ENCODE measurements around the gene THUMPD3. TPM values are rescaled to one million over a fixed set of nuclear protein-coding genes. Genes with fewer than 3 reads are reported as not detected.
A peak's percentile ranks its signal among the peaks of the same experiment; 100 is the strongest.

Gene THUMPD3
- total RNA-seq, 1 donor from 2014 or later: 33.2 TPM

GRCh38 chr3:9399746-9400145 lies 36.9 kb downstream of the THUMPD3 start:
- H3K4me3 ChIP-seq (ENCODE audit: low read depth, low read length): peak overlapping the region; percentile 100
- TF ChIP-seq CTCF (IDR thresholded peaks at IDR 0.05; ENCODE audit: insufficient read depth, low read length, poor library complexity, severe bottlenecking): peak; percentile 14
- no peaks in the 10 kb centered on the region for H3K27me3 ChIP-seq (ENCODE audit: control insufficient read depth, insufficient read depth, low read length)
- H3K36me3 ChIP-seq (ENCODE audit: control insufficient read depth, insufficient read depth, low read length): no peaks in the 10 kb centered on the region
- peak; percentile 67 for DNase-seq (ENCODE audit: low read depth)

DNA sequence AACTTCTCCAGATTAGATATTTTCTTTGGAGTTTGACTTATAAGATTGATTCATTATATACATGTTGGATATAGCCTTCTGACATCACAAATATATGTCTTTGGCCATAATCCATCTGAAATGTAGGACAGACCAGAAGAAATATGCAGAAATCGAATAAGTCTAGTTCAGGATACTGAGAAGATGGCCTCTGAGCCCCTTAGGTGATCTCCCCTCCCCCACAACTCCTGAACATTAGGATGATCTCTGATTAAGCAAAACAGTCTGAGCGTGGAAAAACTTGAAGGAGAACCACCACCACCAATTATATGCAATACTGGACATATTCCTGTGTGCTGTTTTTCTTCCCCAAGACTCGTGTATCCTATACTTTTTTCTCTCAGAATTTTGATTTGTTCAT lies 37.8 kb downstream of the THUMPD3 start:
- no peak overlapping the region for H3K4me3 ChIP-seq (ENCODE audit: low read depth, low read length)
- H3K27me3 ChIP-seq (ENCODE audit: control insufficient read depth, insufficient read depth, low read length): no peaks in the 10 kb centered on the region
- no peak for TF ChIP-seq CTCF (IDR thresholded peaks at IDR 0.05; ENCODE audit: insufficient read depth, low read length, poor library complexity, severe bottlenecking)
- H3K36me3 ChIP-seq (ENCODE audit: control insufficient read depth, insufficient read depth, low read length): no peaks in the 10 kb centered on the region
- no peak for DNase-seq (ENCODE audit: low read depth)

DNA sequence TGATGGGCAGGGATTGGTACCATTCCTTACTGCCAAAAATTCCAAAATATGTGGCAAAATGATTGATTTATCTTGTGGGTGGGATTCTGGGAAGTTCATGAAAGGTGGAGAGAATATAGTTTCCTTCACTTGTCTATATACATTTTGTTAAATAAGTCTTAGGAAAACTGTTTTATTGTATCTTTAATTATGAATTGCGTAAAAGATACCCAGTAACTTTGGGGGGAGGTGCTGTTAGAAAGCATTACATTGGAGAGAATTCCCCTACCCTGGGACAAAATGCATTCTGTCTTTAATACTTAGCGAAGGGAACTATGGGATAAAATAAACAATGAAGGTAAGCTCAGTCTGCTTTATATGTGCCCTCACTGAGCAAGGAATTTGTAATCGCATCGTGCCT lies 39.1 kb downstream of the THUMPD3 start:
- DNase-seq (ENCODE audit: low read depth): no peak
- TF ChIP-seq CTCF (IDR thresholded peaks at IDR 0.05; ENCODE audit: insufficient read depth, low read length, poor library complexity, severe bottlenecking): no peak
- Histone ChIP-seq H3K36me3 (ENCODE audit: control insufficient read depth, insufficient read depth, low read length) (no peaks in the 10 kb centered on the region), H3K27me3 (ENCODE audit: control insufficient read depth, insufficient read depth, low read length) (no peaks in the 10 kb centered on the region), H3K4me3 (ENCODE audit: low read depth, low read length) (peak overlapping the region; percentile 6)

GRCh38 chr3:9402410-9403228 lies 39.8 kb downstream of the THUMPD3 start:
- DNase-seq (ENCODE audit: low read depth): no peak
- no peaks in the 10 kb centered on the region for H3K27me3 ChIP-seq (ENCODE audit: control insufficient read depth, insufficient read depth, low read length)
- TF ChIP-seq CTCF (IDR thresholded peaks at IDR 0.05; ENCODE audit: insufficient read depth, low read length, poor library complexity, severe bottlenecking): no peak
- no peaks in the 10 kb centered on the region for H3K36me3 ChIP-seq (ENCODE audit: control insufficient read depth, insufficient read depth, low read length)
- peak overlapping the region; percentile 6 for H3K4me3 ChIP-seq (ENCODE audit: low read depth, low read length)

- Histone ChIP-seq H3K27me3 (ENCODE audit: control insufficient read depth, insufficient read depth, low read length) (no peaks in the 10 kb centered on the region), H3K4me3 (ENCODE audit: low read depth, low read length) (no peak overlapping the region), H3K36me3 (ENCODE audit: control insufficient read depth, insufficient read depth, low read length) (no peaks in the 10 kb centered on the region)
- no peak for TF ChIP-seq CTCF (IDR thresholded peaks at IDR 0.05; ENCODE audit: insufficient read depth, low read length, poor library complexity, severe bottlenecking)
- DNase-seq (ENCODE audit: low read depth): no peak
These were observed 40.6 kb downstream of the THUMPD3 start for GRCh38 chr3:9403463-9403862.

DNA sequence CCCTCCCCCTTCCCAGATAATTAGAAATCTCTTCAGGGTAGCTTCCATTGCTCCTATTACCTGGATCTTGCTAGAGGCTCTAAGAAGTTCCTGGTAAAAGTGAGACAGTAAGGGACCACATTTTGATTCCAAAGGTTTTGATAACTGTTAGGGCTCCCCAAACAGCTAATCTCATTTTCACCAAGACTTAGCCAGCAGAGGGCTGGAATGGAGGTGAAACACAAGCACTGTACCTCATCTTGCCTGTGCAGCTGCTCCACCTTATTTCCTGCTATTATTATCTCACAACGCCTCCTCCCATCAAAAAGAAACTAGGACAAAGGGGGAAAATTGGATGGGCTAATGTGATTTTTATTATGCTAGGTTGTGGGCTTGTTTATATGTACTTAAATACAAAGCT lies 41.8 kb downstream of the THUMPD3 start:
- no peaks in the 10 kb centered on the region for H3K27me3 ChIP-seq (ENCODE audit: control insufficient read depth, insufficient read depth, low read length)
- no peak for DNase-seq (ENCODE audit: low read depth)
- TF ChIP-seq CTCF (IDR thresholded peaks at IDR 0.05; ENCODE audit: insufficient read depth, low read length, poor library complexity, severe bottlenecking): no peak
- no peak overlapping the region for H3K4me3 ChIP-seq (ENCODE audit: low read depth, low read length)
- H3K36me3 ChIP-seq (ENCODE audit: control insufficient read depth, insufficient read depth, low read length): no peaks in the 10 kb centered on the region
